Coronary artery (tissue), 2 donors: ENCODE measurements around the gene RASSF1.

Source experiments
- DNase-seq: peaks from one replicate; pipeline ENCODE4 v3.0.0-alpha.2; 2017; ENCODE audit warnings: low spot score
- H3K27ac ChIP-seq, 2 donors: fragments of 200-600 bp; sonication (generic); one replicate each; pipeline ENCODE4 v1.5.1; 2016 to 2019
- H3K4me3 ChIP-seq: fragments of 200-600 bp; sonication (generic); 2 replicates; pipeline ENCODE4 v1.5.1; 2016; ENCODE audit warnings: mild to moderate bottlenecking, moderate library complexity
- TF ChIP-seq, protein P1 (sequence below): fragments of 200-600 bp; sonication (generic); IDR thresholded peaks from one replicate; pipeline ENCODE4 v1.5.1; 2019; ENCODE audit warnings: antibody characterized with exemption

Gene RASSF1

GRCh38 chr3:50374363-50375257, 34.0 kb upstream of the RASSF1 start:
- TF ChIP-seq, protein P1, sequence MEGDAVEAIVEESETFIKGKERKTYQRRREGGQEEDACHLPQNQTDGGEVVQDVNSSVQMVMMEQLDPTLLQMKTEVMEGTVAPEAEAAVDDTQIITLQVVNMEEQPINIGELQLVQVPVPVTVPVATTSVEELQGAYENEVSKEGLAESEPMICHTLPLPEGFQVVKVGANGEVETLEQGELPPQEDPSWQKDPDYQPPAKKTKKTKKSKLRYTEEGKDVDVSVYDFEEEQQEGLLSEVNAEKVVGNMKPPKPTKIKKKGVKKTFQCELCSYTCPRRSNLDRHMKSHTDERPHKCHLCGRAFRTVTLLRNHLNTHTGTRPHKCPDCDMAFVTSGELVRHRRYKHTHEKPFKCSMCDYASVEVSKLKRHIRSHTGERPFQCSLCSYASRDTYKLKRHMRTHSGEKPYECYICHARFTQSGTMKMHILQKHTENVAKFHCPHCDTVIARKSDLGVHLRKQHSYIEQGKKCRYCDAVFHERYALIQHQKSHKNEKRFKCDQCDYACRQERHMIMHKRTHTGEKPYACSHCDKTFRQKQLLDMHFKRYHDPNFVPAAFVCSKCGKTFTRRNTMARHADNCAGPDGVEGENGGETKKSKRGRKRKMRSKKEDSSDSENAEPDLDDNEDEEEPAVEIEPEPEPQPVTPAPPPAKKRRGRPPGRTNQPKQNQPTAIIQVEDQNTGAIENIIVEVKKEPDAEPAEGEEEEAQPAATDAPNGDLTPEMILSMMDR, result no peak
- Histone ChIP-seq H3K4me3 (no peak overlapping the region), H3K27ac (no peak overlapping the region)
- no peak for DNase-seq

GRCh38 chr3:50373146-50374051, 32.8 kb upstream of the RASSF1 start:
- no peak overlapping the region for H3K4me3 ChIP-seq
- DNase-seq, result no peak
- no peak overlapping the region for H3K27ac ChIP-seq
- TF ChIP-seq, protein P1, result no peak

- DNase-seq, result no peak
- no peak overlapping the region for H3K27ac ChIP-seq
- TF ChIP-seq, protein P1, result no peak
Measured at GRCh38 chr3:50372349-50372748, 31.7 kb upstream of the RASSF1 start.

GRCh38 chr3:50371133-50371685, 30.6 kb upstream of the RASSF1 start:
- DNase-seq, result no peak
- no peak overlapping the region for H3K27ac ChIP-seq
- no peak overlapping the region for H3K4me3 ChIP-seq
- TF ChIP-seq, protein P1, result no peak

More at GRCh38 chr3:50372349-50372748, 31.7 kb upstream of the RASSF1 start:
- H3K4me3 ChIP-seq, result no peak overlapping the region

- Histone ChIP-seq H3K27ac (no peak overlapping the region), H3K4me3 (no peak overlapping the region)
- no peak for DNase-seq
- TF ChIP-seq, protein P1, result no peak
Measured at GRCh38 chr3:50370594-50370993, 30.0 kb upstream of the RASSF1 start.

GRCh38 chr3:50369012-50369670, 28.5 kb upstream of the RASSF1 start:
- DNase-seq, result no peak
- Histone ChIP-seq H3K4me3 (no peak overlapping the region), H3K27ac (no peak overlapping the region)
- TF ChIP-seq, protein P1, result no peak
